ENCODE data around the gene ARHGAP45. TPM values are rescaled to one million over a fixed set of nuclear protein-coding genes. Genes with fewer than 3 reads are reported as not detected.

Gene ARHGAP45
- total and polyA plus RNA-seq, 2 of the 8 experiments (the other 6 are each of a cell fraction or from before 2014, with no cell fraction given): 31.4 to 41.8 TPM

DNA sequence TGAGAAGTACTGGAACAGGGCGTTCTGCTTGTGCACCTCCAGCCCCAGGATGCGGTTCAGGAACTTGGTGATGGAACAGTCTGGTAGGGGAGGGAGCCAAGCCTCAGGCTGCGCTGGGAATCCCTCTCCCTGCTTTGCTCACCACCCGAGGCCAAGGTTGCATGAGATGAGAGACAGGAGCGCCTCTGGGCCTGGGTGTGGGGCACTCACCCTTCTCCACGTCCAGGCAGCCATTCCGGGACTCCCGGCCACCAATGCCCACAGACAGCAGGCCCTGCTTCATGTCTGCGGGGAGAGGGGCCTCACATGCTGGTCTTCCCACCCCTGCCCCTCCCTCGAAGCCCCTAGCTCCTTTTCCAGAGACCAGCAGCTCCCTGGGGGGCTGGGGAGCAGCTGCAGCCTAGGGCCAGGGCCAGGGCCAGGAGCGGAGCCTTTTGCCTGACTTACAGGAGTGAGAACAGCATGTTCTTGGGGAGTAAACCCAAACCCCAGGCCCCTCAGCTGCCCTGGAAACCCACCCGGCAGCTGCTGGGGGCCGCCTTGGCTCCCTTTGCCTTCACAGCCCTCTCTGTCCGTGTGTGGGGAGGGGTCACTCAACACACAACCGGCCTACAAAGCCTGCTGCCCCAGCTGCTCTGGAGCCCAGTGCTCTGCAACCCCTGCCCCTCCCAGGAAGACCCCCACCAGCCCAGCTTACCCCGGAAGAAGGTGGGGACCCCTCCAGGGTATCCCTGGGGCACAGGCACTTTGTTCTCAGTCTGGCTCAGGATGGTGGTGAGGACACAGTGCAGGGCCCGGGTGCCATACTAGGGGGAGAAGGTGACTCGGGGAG lies 44.1 kb downstream of the ARHGAP45 start (continued):
- TF ChIP-seq YY1 (IDR thresholded peaks at IDR 0.05; ENCODE audit: low read depth, low read length) (no peak), TCF12 (IDR thresholded peaks at IDR 0.05; ENCODE audit: low read depth, low read length) (no peak), CTBP2 (IDR thresholded peaks at IDR 0.05; ENCODE audit: borderline replicate concordance, insufficient read depth, insufficient read length, low read length) (no peak), E2F6 (IDR thresholded peaks at IDR 0.05) (no peak), RXRA (IDR thresholded peaks at IDR 0.05; ENCODE audit: insufficient read depth, low read depth, low read length) (no peak), TEAD4 (IDR thresholded peaks at IDR 0.05; ENCODE audit: low read depth, low read length) (no peak)
